ENCODE measurements around the gene AIPL1. TPM values are rescaled to one million over a fixed set of nuclear protein-coding genes. Genes with fewer than 3 reads are reported as not detected.

Gene AIPL1
- total RNA-seq, result not detected

DNA sequence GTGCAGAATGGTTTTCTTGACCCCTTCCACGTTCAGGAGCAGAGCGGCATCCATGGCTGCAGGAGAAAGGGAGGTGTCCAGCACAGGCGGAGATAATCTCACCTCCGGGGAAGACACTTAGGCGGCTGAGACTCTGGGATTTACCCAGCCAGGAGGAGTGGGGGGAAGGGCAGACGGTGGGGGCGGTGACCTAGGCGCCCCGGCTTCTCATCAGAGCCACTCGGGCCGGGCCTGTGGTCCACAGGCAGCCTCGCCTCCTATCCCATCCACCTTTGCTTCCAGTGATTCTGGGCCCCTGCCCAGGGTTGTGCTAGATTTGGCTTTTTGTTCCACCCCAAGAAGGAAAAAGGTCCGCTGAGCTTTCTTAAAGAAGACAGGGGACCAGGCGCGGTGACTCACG, at the start of gene AIPL1:
Gene AIPL1, minus strand, starts transcription at position 71 of the 400 bp plus-strand sequence. Its CDS starts 17 bp downstream, at position 54.
- TF ChIP-seq CTCF (IDR thresholded peaks at IDR 0.05; ENCODE audit: low read depth), result no peak

GRCh38 chr17:6483507-6483906, 48.6 kb upstream of the AIPL1 start:
- TF ChIP-seq CTCF (IDR thresholded peaks at IDR 0.05; ENCODE audit: low read depth), result no peak

- no peak for TF ChIP-seq CTCF (IDR thresholded peaks at IDR 0.05; ENCODE audit: low read depth)
These were observed 47.2 kb upstream of the AIPL1 start for GRCh38 chr17:6482105-6482455.

GRCh38 chr17:6480303-6480675, 45.4 kb upstream of the AIPL1 start:
- TF ChIP-seq CTCF (IDR thresholded peaks at IDR 0.05; ENCODE audit: low read depth), result no peak

DNA sequence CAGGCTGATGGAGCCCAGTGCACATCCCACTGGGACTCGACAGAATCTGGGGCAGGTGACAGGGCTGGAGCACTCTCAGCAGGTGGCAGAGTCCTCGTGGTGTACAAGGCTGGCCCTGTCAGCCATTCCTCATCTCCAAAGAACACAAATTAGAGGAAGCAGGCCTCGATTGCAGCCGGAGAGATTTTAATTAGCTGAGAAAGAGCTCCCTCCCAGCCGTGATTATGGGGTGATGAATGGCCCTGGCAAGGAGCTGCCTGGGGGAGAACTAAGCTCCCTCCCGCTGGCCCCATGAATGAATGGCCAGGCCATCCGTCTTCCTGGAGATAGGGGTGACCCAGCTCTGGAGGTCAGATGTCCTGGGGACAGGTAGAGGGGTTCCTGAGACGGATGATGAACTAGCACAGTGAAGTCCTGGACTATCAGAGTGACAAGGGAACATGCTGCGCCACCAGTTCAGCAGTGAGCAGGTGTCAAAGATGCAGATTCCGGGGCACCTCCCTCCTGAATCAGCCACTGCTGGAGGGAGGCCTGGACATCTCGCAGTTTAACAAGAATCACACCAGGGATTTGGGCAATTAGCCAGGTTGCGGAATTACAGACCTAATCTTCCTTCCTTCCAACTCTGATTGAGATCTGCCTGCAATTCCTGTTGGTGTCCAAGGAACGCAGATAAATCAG, 44.8 kb upstream of the AIPL1 start:
- no peak for TF ChIP-seq CTCF (IDR thresholded peaks at IDR 0.05; ENCODE audit: low read depth)

DNA sequence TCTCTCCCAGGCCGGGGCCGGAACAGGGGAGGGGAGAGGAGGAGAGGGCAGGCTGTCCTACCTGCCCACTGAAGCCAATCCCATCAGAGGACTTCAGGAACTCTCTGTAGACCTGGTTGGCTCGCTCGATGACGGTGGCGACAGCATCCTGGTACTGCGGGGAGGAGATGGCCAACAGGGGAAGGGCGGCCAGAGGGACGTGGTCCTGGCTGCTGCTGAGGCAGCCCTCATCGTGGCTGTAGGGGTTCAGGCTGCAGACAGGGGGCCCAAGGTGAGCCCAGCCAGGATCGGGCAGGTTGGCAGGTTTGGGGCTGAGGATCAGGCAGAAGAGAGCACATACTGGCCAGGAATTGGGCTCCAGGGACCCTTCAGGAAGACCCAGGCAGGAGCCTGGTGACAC, 43.6 kb upstream of the AIPL1 start:
- TF ChIP-seq CTCF (IDR thresholded peaks at IDR 0.05; ENCODE audit: low read depth), result no peak

- no peak for TF ChIP-seq CTCF (IDR thresholded peaks at IDR 0.05; ENCODE audit: low read depth)
These were observed 43.0 kb upstream of the AIPL1 start for GRCh38 chr17:6477831-6478383.
